Choroid plexus epithelial cell (primary cell): ENCODE measurements around the gene LSG1.
"Not testable (repeated sequence)": the region's sequence is repeated elsewhere in the genome, so short reads cannot be mapped to it uniquely, and the experiment has no call there.

ENCODE experiments used
- DNase-seq: peaks from one replicate; pipeline ENCODE4 v3.0.0-alpha.2; 2010; ENCODE audit warnings: low read depth
- H3K4me3 ChIP-seq: 2 replicates; pipeline ENCODE4 v1.5.1; 2011; ENCODE audit warnings: low read depth, mild to moderate bottlenecking, control low read depth, low read length, moderate library complexity
- TF ChIP-seq, protein P1 (sequence below): conservative IDR thresholded peaks from 2 replicates; pipeline ENCODE4 v1.5.1; 2011; ENCODE audit warnings: low read depth, mild to moderate bottlenecking, control low read depth, inconsistent platforms, low read length, moderate library complexity

The LSG1 gene

DNA sequence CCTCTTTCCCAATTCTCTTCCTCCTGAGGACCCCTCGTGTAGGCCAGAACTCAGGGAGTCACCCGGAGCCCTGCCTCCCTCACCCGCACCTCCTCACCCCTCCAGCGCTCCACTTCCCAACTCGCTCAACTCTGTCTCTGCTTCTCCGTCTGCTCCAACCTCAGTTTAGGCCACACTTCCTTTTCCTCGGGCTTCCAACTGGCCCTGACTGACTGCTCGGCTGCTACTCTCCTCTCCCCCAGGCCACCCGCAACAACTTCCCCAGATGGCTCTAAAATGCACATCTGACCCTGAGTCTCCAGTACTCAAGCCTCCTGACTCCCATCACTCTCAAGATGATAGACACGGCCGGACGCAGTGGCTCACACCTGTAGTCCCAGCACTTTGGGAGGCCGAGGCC, 62.4 kb downstream of the LSG1 start:
- TF ChIP-seq, protein P1, sequence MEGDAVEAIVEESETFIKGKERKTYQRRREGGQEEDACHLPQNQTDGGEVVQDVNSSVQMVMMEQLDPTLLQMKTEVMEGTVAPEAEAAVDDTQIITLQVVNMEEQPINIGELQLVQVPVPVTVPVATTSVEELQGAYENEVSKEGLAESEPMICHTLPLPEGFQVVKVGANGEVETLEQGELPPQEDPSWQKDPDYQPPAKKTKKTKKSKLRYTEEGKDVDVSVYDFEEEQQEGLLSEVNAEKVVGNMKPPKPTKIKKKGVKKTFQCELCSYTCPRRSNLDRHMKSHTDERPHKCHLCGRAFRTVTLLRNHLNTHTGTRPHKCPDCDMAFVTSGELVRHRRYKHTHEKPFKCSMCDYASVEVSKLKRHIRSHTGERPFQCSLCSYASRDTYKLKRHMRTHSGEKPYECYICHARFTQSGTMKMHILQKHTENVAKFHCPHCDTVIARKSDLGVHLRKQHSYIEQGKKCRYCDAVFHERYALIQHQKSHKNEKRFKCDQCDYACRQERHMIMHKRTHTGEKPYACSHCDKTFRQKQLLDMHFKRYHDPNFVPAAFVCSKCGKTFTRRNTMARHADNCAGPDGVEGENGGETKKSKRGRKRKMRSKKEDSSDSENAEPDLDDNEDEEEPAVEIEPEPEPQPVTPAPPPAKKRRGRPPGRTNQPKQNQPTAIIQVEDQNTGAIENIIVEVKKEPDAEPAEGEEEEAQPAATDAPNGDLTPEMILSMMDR = no peak
- no peak overlapping the region for H3K4me3 ChIP-seq
- DNase-seq = no peak

DNA sequence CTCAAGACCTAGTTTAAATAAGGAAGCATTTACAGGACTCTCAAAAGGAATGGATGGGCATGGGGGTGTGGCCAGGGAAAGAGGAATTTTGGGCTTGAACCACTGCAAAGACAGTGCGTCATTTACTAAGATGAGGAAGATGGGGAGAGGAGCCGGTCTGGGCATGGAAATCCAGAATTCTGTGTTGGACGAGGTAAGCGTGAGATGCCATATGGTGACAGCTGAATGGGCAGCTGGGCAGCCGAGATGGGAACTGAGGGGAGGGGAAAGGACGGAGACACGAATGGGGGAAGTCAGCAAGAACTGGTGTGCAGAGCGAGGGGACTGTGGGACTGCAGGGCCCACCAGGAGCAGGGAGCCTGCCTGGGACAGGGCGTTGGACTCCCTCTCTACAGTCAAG, 63.0 kb downstream of the LSG1 start:
- DNase-seq = no peak
- H3K4me3 ChIP-seq = no peak overlapping the region
- TF ChIP-seq, protein P1 = no peak

DNA sequence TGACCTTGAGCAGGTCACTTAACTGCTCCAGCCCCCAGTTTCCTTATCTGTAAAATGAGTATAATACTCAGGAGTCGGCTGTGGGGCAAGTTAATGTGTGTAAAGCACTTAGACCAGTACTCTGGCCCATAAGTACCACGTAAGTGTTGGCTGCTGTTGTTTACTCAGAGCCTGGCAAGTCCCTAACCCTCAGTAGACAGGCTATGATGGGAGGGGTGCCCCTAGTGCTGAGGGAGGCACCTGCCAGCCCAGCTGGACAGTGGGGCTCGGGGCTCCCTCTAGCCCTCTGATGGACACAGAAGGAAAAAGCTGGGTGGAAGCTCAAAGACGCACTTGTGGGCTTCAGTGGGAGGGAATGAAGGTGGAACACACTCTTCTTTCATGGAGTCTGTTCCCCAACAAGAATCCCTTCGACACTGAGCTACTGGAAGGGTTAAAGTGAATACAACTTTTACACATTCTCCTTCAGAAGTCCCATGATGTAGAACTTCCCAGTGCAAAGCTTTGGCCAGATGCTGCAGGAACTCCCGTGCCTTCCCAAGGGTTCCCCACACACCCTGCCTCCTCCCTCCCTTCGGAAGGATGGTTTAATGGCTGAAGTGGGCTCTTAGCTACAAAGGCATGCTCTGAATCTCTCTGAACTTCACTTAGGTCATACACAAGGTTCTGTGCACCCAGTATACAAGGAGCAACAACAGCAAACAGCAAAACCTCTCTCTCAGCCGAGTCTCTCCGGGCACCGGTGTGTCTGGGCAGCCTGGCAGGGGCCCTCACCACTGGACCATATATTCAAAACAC, 64.2 kb downstream of the LSG1 start:
- no peak for DNase-seq
- TF ChIP-seq, protein P1 = no peak
- no peak overlapping the region for H3K4me3 ChIP-seq

DNA sequence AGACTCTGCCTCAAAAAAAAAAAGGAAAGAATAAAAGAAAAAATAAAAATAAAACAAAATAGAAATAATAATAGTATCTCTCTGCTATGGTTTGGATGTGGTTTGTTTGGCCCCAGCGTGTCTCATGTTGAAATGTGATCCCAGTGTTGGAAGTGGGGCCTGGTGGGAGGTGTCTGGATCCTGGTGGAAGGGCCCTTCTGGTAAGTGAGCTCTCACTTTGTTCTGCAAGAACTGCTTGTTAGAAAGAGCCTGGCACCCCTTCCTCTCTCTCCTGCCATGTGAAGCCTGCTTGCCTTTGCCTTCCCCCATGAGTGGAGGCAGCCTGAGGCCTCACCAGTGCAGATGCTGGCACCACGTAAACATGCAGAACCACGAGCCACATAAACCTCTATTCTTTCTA, 65.0 kb downstream of the LSG1 start:
- DNase-seq = peak; percentile 47
- no peak overlapping the region for H3K4me3 ChIP-seq
- TF ChIP-seq, protein P1 = no peak

DNA sequence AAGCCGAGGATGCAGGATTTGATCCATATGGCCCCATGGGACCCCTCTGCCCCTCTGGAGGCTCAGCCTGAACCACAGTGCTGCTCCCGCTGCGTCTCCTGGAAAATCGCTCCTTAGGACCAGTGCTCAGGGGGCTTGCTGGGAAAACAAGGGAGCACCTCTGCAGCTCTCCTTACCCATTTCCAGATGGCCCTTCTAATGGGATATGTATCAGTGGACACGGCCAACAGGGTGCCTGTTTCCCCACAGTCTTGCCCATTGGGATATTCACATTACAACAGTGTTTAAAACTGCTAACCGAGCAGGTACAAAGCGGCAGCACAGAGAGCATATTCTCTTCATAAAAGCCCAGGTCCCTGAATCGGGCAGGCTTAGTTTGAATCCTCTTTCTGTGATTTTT, 65.8 kb downstream of the LSG1 start:
- TF ChIP-seq, protein P1 = no peak
- no peak for DNase-seq
- H3K4me3 ChIP-seq = no peak overlapping the region

DNA sequence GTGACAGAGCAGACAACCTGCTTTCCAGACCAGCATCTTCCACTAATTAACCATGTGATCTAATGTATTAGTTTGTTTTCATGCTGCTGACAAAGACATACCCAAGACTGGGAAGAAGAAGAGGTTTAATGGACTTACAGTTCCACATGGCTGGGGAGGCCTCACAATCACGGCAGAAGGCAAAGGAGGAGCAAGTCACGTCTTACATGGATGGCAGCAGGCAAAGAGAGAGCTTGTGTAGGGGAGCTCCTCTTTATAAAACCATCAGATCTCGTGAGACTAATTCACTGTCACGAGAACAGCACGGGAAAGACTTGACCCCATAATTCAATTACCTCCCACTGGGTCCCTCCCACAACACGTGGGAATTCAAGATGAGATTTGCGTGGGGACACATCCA, 66.7 kb downstream of the LSG1 start:
- DNase-seq, H3K4me3 ChIP-seq: not testable (repeated sequence)

DNA sequence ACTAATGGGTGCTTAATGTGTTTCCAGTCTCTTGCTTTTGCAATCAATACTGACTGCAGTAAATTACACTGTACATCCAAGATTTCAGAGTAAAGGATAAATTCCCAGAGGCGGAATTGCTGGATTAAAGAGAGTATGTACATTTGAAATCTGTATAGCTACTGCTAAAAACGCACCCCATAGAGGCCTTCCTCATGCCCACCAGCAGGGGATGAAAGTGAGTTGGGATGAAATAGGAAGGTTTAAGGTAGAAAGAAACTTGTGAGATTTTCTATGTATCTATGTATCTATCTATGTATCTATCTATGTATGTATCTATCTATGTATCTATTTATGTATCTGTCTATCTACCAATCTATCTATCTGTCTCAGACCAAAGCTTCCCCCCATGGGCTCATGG, 67.2 kb downstream of the LSG1 start:
- no peak overlapping the region for H3K4me3 ChIP-seq
- TF ChIP-seq, protein P1 = peak; percentile 71
- peak; percentile 47 for DNase-seq
